AG09319 (cell line): ENCODE results near the gene DNAH8.

ENCODE experiments used
- DNase-seq: peaks from one replicate; pipeline ENCODE4 v3.0.0-alpha.2; 2010; ENCODE audit warnings: low read depth; ENCODE audit errors: extremely low read depth
- CTCF ChIP-seq: IDR thresholded peaks from 2 replicates; pipeline ENCODE4 v1.5.1; 2011; ENCODE audit warnings: low read depth, mild to moderate bottlenecking, inconsistent platforms, low read length, moderate library complexity

DNAH8 gene

GRCh38 chr6:39007575-39007974, 292.5 kb downstream of the DNAH8 start:
- no peak for TF ChIP-seq CTCF
- no peak for DNase-seq

GRCh38 chr6:39008737-39009136, 293.6 kb downstream of the DNAH8 start:
- DNase-seq: no peak
- no peak for TF ChIP-seq CTCF

GRCh38 chr6:39009476-39009875, 294.4 kb downstream of the DNAH8 start:
- TF ChIP-seq CTCF: no peak
- DNase-seq: no peak

- DNase-seq: no peak
- TF ChIP-seq CTCF: no peak
These were observed 301.9 kb downstream of the DNAH8 start for GRCh38 chr6:39016839-39017546.

GRCh38 chr6:39017547-39017880, 302.4 kb downstream of the DNAH8 start:
- no peak for TF ChIP-seq CTCF
- no peak for DNase-seq

GRCh38 chr6:39018103-39018502, 303.0 kb downstream of the DNAH8 start:
- DNase-seq: no peak
- TF ChIP-seq CTCF: no peak

GRCh38 chr6:39020136-39020535, 305.0 kb downstream of the DNAH8 start:
- TF ChIP-seq CTCF: no peak
- no peak for DNase-seq
